Ovary (tissue), 9 donors: ENCODE results near the gene NBEA. TPM values are rescaled to one million over a fixed set of nuclear protein-coding genes. Genes with fewer than 3 reads are reported as not detected.
"Not testable (repeated sequence)": the region's sequence is repeated elsewhere in the genome, so short reads cannot be mapped to it uniquely, and the experiment has no call there.

Experiments used
- DNase-seq, 5 donors: peaks; one replicate each; pipeline ENCODE4 v3.0.0-alpha.2; 2019 to 2020
- H3K27ac ChIP-seq, 2 donors: fragments of 200-600 bp; one replicate each; pipeline versions ENCODE4 v1.5.1 to v1.8.0; 2019 to 2022
- H3K27me3 ChIP-seq: fragments of 200-600 bp; one replicate; pipeline ENCODE4 v1.8.0; 2022
- H3K36me3 ChIP-seq: fragments of 200-600 bp; sonication (generic); one replicate; pipeline ENCODE4 v1.5.1; 2019
- H3K4me1 ChIP-seq: one replicate; pipeline ENCODE4 v1.8.1; 2013; ENCODE audit warnings: mild to moderate bottlenecking, moderate library complexity; ENCODE audit not compliant: insufficient read depth
- H3K4me3 ChIP-seq: fragments of 200-600 bp; sonication (generic); one replicate; pipeline ENCODE4 v1.5.1; 2017
- H3K9me3 ChIP-seq, 2 donors: fragments of 200-600 bp in 1 of 2; sonication (generic) in 1 of 2; one replicate each; pipeline versions ENCODE4 v1.5.1 to v1.8.1; 2013 to 2019; ENCODE audit warnings: mild to moderate bottlenecking in 1 of 2, moderate library complexity in 1 of 2
- EP300 ChIP-seq: sonication (generic); formaldehyde crosslinking; IDR thresholded peaks from one replicate; pipeline ENCODE4 v1.6.1; 2017; ENCODE audit warnings: antibody characterized with exemption
- POLR2A ChIP-seq: fragments of 450-650 bp; IDR thresholded peaks from one replicate; pipeline ENCODE4 v1.6.1; 2017; ENCODE audit warnings: antibody characterized with exemption, mild to moderate bottlenecking, moderate library complexity
- WGBS, 3 donors: extraction: QIAGEN DNeasy Blood & Tissue Kit in 1 of 3; methylation state at CpG; one replicate each; pipeline versions ENCODE4 v1.1.5 to v1.1.7; 2013 to 2017; 5-methylcytosine and 5-hydroxymethylcytosine counted together
- intact Hi-C, 4 donors: fragments of 100-400 bp; cut with DNase I; formaldehyde crosslinking; loops; one replicate each; pipeline versions ENCODE4 v1.11.0 to v1.15.1; 2022 to 2023
- polyA plus RNA-seq, 2 donors: library from polyadenylated mRNA; stranded (reverse); fragments of 200-250 nt in 1 of 2; fragments of 350-450 nt in 1 of 2; fragmentation: Illumina TruSeq in 1 of 2; extraction: RNeasy Lipid Tissue Mini Kit (QIAGEN cat#74804) in 1 of 2; gene quantifications; one replicate each; pipeline ENCODE4 v1.2.3, GENCODE V29; 2013 to 2014
- total RNA-seq, 7 donors: library from RNA; depleted of rRNA in 2 of 7; stranded (reverse); fragments of >200 nt in 2 of 7; fragmentation: NEBNext Ultra II Directional in 3 of 7; extraction: Animal tissue kit (Norgen Biotek cat#: 25700) in 3 of 7; gene quantifications; one replicate each; pipeline versions ENCODE4 v1.1.0 to v1.2.4, GENCODE V29; 2016 to 2023
- TF ChIP-seq, protein P1 (sequence below), 3 donors: fragments of 450-650 bp in 2 of 3; fragments of 200-600 bp in 1 of 3; IDR thresholded peaks; one replicate each; pipeline versions ENCODE4 v1.5.1 to v1.8.0; 2016 to 2022; ENCODE audit warnings: antibody characterized with exemption in 3 of 3, mild to moderate bottlenecking in 1 of 3
- donor health status: DM: no; HTN: no; CAD: no; lungs with moderate emphysema.
- donor health status: DM: no; HTN: no; CAD: no.
- donor health status: Bipolar disorder and iron deficiency.
- donor health status: DM: yes; HTN: yes; CAD: no.
- donor health status: DM: no; HTN: no; CAD: no.
- donor health status: DM: yes; HTN: yes; CAD: no.

The NBEA gene
- total and polyA plus RNA-seq, 9 donors, result 5.8 to 18.9 (median 16.0) TPM

DNA sequence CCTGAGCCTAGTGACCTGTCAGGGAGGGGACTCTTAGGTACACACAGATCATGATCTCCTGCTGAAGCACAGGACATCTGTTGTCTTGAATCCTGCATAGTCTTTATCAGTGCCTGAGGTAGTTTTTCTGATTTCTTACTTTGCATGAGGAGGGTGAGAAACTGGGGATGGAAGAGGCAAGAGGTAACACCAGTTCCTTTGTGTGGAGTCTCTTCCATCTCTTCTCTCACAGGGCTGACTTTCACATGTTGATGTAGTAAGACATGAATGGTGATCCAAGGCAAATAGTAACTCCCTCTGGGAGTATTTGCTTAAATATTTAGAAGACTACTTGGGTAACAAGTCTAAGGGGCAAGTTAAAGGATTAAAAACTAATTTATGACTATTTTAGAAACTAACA is 9.5 kb downstream of the NBEA start:
- DNase-seq, result no peak
- no peak overlapping the region for H3K27ac ChIP-seq
- no peak for TF ChIP-seq POLR2A
- no peak for TF ChIP-seq EP300
- TF ChIP-seq, protein P1, sequence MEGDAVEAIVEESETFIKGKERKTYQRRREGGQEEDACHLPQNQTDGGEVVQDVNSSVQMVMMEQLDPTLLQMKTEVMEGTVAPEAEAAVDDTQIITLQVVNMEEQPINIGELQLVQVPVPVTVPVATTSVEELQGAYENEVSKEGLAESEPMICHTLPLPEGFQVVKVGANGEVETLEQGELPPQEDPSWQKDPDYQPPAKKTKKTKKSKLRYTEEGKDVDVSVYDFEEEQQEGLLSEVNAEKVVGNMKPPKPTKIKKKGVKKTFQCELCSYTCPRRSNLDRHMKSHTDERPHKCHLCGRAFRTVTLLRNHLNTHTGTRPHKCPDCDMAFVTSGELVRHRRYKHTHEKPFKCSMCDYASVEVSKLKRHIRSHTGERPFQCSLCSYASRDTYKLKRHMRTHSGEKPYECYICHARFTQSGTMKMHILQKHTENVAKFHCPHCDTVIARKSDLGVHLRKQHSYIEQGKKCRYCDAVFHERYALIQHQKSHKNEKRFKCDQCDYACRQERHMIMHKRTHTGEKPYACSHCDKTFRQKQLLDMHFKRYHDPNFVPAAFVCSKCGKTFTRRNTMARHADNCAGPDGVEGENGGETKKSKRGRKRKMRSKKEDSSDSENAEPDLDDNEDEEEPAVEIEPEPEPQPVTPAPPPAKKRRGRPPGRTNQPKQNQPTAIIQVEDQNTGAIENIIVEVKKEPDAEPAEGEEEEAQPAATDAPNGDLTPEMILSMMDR (IDR thresholded peaks at IDR 0.05), result no peak
- intact Hi-C loops, result no loop called here
- no peaks in the 10 kb centered on the region for H3K36me3 ChIP-seq
- no peak overlapping the region for H3K4me3 ChIP-seq
- H3K4me1 ChIP-seq, result no peaks in the 10 kb centered on the region
- H3K9me3 ChIP-seq, result no peaks in the 10 kb centered on the region
- no peaks in the 10 kb centered on the region for H3K27me3 ChIP-seq

DNA sequence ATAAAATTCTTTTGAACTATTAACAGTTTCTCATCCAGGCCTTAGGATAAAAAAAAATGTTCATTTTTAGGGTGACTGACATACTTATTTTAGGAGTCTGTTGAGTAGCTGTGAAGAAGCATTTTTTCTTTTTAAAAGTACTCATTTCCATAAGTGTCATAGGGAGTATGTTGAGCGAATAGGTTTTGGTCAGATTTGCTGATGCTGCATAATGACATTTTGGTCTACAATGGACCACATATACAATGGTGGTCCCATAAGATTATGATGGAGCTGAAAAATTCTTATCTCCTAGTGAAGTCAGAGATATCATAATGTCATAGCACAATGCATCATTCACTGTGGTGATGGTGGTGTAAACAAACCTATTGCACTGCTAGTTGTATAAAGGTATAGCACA is 17.4 kb downstream of the NBEA start:
- H3K36me3 ChIP-seq, result no peaks in the 10 kb centered on the region
- no peak overlapping the region for H3K27ac ChIP-seq
- DNase-seq, result no peak
- H3K4me1 ChIP-seq, result no peaks in the 10 kb centered on the region
- intact Hi-C loops, result no loop called here
- H3K4me3 ChIP-seq, result no peak overlapping the region
- no peaks in the 10 kb centered on the region for H3K9me3 ChIP-seq
- H3K27me3 ChIP-seq, result no peaks in the 10 kb centered on the region
- TF ChIP-seq EP300 (no peak), POLR2A (no peak)
- TF ChIP-seq, protein P1 (IDR thresholded peaks at IDR 0.05), result no peak
- WGBS, 3 donors, result 93 to 100% (median 97%) methylated on average over 1 of the region's 1 CpG

DNA sequence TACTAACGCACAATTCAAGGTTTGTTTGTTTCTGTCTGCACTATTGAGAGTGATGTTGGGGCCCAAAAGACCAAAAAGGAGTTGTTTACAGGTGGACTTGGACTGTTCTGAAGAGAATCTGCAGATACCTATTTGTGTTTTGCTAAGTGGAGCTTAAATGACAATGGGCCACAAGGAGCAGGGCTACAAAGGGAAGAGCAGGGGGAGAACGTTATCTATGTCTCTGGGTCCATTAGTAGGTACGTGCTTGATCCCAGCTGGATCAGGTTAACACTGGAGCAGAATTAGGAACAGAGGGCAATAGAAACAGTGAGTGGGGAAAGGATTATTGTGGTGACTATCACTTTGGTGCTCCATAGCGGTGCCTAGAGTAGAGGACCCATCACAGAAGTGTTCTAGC is 22.5 kb downstream of the NBEA start:
- Histone ChIP-seq H3K36me3 (no peaks in the 10 kb centered on the region), H3K27ac (no peak overlapping the region), H3K4me1 (no peaks in the 10 kb centered on the region), H3K4me3 (no peak overlapping the region), H3K27me3 (no peaks in the 10 kb centered on the region), H3K9me3 (no peaks in the 10 kb centered on the region)
- TF ChIP-seq, protein P1 (IDR thresholded peaks at IDR 0.05), result no peak
- TF ChIP-seq EP300, result no peak
- TF ChIP-seq POLR2A, result no peak
- intact Hi-C loops, result no loop called here
- whole genome bisulfite sequencing, 3 donors, result 90 to 94% (median 93%) methylated on average over 4 of the region's 4 CpGs
- no peak for DNase-seq

DNA sequence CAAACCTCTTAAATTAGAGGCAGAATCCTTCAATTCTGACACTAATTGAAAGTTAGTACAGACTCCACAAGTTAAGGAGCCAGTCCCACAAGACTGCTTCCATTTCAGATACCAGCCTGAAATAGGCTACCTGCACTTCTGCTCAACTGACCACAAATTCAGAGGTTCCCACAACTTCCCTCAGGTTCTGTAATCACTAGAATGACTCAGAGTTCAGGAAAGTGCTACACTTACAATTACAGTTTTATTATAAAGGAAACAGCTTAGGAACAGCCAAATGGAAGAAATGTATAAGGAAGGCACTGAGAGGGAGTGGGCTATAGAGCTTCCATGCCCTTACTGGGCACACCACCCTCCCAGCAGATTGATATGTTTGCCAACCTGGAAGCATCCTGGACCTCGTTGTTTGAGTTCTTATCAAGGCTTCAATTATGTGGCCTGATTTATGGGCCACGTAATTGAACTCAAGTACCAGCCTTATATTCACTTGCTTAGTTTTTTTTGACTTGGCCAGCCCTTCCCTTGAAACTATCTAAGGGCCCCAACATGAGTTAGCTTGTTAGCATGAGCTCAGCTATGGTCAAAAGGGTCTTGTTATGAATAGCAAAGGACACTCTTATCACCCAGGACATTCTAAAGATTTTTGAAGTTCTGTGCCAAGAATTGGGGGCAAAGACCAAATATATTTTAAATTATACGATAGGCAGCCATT is 25.9 kb downstream of the NBEA start:
- no peak overlapping the region for H3K4me3 ChIP-seq
- DNase-seq, result no peak
- 66 to 76% (median 69%) methylated on average over 3 of the region's 3 CpGs for WGBS, 3 donors
- no peaks in the 10 kb centered on the region for H3K27me3 ChIP-seq
- no peaks in the 10 kb centered on the region for H3K4me1 ChIP-seq
- no peak overlapping the region for H3K27ac ChIP-seq
- TF ChIP-seq EP300, result no peak
- TF ChIP-seq POLR2A, result no peak
- TF ChIP-seq, protein P1 (IDR thresholded peaks at IDR 0.05), result no peak
- H3K9me3 ChIP-seq, result no peaks in the 10 kb centered on the region
- intact Hi-C loops, result no loop called here
- H3K36me3 ChIP-seq, result no peaks in the 10 kb centered on the region

DNA sequence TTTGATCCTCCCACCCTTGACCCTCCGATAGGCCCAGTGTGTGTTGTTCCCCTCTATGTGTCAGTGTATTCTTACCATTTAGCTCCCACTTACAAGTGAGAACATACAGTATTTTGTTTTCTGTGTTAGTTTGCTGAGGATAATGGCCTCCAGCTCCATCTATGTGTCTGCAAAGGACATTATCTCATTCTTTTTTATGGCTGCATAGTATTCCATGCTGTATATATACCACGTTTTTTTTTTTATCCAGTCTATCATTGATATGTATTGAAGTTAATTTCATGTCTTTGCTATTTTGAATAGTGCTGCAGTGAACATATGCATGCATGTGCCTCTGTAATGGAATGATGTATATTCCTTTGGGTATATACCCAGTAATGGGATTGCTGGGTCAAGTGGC is 27.5 kb downstream of the NBEA start:
- H3K36me3 ChIP-seq, H3K4me1 ChIP-seq, H3K27me3 ChIP-seq, DNase-seq, intact Hi-C loops, H3K27ac ChIP-seq, H3K4me3 ChIP-seq, H3K9me3 ChIP-seq: not testable (repeated sequence)
- 92 to 93% (median 93%) methylated on average over 2 of the region's 2 CpGs for WGBS, 3 donors
